SIG-M5 (cell line): Measurements from ENCODE around the gene IL37.

Experiments
- DNase-seq: peaks from one replicate; lab custom pipeline; 2025; lab: John Stamatoyannopoulos, UW

Gene IL37

GRCh38 chr2:112910865-112911264 lies at the start of gene IL37:
TSS of gene IL37 (plus strand) at chr2:112911165. CDS start at chr2:112913013, 1,848 bp downstream.
- no peak for DNase-seq

DNA sequence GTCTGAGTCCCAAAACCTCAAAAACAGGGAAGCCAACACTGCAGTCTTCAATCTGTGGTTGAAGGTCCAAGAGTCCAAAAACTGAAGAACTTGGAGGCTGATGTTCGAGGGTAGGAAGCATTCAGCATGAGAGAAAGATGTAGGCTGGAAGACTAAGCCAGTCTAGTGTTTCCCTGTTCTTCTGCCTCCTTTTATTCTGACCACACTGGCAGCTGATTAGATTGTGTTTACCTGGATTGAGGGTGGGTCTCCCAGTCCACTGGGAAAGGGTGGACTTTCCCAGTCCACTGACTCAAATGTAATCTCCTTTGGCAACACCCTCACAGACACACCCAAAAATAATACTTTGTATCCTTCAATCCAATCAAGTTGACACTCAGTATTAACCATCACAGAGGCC lies 46.9 kb upstream of the IL37 start:
- DNase-seq: no peak

DNA sequence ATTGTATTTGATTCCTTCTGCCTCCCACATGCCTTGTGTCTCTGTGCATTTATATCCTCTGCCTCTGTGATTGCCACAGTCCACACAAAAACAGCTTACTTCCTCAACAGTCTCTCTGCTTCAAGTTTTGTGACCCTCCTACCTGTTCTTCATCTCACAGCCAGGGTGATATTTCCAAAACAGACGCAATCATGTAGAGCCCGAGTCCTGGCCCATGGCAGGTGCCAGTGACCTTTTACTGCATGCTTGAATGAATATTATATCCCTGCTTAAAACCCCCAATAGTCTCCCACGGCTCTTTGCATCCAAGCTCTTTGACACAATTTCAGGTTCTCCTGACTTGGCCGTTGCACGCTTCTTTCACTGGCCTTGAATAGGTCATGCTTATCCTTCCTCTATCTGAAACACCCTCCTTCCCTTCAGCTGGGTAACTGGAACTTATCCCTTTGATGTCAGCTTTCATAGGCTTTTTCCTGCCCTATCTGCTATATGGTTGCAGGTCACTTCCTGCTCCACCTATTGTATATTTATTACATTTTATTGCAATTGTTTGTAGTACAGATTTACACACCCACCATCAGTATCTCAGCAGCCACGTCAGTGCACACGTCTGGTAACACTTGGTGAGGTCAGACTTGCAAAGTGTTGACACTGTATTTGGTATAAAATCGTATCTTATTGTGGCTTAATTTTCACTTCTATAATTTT lies 44.7 kb upstream of the IL37 start:
- DNase-seq: no peak

- no peak for DNase-seq
These were observed 43.0 kb upstream of the IL37 start for GRCh38 chr2:112867701-112868631.

DNA sequence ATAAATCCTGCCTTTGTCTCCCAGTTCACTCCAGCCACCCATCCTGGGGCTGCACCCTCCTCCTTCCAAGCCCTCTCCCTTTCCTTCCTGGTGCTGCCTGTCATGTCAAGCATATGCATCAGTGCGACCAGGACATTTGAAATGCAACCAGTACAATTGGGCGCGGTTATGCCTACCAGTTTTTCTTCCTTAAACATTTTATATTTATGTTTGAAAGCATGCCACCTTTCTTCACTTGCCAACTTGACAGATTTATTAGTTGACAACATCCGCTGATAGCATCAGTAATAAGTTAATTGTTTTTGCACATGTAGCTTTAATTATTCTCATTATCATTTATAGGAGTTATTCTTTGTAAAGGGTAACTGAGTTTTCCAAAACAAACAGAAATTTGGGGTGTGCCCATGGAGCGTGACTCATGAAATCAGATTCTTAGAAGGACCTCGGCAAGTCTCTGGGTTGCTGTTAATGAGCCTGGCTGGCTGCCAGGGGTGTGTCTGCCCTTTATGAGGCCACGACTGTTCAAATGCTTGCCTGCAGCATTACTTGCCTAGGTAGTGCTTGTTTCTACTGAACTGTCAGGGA lies 41.6 kb upstream of the IL37 start:
- DNase-seq: no peak

DNA sequence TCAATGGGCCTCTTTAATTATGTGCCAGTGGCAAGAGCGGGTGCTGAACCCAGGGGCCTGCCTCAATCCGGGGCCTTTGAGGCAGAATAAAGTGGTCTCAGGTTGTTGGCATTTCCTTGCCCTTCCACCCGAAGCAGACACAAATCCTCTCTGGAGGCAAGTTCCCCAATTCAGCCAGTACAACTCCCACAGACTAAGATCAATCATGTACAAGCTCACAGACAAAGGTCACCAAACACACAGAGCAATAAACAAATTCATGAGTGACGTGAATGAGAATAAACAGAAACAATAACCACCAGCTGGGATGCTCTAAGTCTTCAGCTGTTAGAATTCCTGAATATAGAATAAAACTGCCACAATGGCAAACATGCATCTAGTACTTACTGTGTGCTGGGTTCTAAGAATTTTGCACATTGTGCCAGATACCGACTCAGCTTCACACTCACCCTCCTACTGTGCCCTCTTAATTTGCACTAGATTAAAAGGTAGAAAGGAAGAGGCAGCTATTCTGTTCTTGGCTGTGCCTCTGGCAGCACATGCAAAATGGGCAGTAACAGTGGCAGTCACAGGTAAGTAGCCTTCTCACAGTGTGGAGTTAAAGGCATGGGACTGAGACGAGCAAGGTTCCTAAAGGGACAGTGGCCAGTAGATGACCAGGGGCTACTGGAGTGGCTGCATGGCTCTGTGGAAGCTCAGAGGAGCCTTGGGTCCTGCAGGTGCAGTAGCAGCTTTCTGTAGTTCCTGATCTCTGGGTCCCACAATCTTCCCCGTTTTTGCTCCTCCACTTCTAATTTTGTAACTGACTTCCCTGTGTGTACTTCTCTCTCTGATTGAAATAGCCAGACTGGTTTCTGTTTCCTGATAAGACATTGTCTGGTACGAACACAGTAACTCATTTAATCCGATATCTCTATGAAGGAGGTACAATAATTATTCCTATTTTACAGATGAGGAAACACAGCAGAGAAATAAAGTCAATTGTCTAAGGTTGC lies 39.8 kb upstream of the IL37 start:
- no peak for DNase-seq

DNA sequence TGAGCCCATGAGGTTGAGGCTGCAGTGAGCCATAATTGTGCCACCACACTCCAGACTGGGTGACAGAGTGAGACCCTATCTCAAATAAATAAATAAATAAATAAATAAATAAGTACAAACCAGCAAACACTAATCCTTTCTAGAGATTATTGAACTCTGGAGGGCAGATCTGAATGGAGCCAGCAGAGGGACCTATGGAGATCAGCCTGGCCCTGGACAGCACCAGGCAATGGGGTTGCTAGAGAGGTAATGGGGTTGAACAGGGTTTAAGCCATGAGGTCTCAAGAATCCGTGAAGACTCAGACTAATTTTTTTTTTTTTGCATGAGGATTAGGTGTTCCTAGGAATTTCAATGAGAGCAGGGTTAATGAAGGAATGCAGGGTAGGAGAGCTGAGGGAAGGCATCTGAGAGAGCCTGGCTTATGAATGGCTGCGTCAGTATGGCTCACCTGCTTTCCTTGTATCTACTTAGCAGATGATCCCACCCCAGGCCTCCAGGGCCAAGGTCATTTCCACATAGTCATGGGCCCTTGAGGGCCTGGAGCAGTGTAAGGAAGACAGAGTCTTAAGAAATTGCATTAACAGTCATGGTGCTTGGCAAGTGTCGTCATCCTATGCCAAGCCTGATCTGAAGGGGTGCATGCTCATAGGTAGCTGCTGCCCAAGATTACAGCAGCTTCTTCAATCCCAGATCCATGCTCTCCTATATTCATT lies 34.6 kb upstream of the IL37 start:
- no peak for DNase-seq

DNA sequence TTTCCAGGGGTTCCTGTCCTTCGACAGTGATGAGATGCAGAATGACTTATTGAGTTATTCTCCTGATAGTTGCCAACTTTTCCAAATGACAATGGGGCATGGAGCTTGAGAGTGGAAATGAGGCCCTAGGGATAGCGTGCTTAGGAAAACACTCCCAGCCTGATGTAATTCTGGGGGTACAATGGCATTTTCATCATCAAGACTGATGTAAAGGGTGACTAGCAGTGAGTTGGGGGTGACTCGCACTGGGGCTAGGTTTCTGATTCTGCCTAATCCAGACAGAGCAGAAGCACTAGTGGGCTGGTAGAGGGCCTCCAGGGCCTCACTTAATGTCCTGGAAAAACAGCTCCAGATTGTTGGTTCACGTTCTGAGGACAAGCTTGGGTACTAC lies 34.0 kb upstream of the IL37 start:
- DNase-seq: no peak

DNA sequence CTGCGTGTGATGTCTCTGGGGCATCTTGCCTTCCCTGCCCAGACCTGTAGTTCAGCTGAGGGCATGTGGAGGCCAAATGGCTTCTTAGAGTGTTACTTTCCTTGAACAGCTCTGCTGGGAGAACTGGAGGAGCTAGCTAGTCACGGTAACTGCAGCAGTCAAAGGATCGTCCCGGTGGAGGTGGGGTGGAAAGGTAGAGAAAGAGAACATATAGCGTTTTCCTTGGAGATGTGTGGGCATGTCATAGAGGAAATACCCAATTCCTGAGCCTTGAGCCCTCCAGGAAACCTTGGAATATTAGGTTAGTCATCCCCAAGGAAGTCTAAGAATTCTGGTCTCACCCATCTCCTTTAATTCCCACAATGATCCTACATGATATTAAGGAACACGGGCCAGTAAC lies 33.5 kb upstream of the IL37 start:
- no peak for DNase-seq

- DNase-seq: no peak
These were observed 31.4 kb upstream of the IL37 start for GRCh38 chr2:112879491-112880041.

DNA sequence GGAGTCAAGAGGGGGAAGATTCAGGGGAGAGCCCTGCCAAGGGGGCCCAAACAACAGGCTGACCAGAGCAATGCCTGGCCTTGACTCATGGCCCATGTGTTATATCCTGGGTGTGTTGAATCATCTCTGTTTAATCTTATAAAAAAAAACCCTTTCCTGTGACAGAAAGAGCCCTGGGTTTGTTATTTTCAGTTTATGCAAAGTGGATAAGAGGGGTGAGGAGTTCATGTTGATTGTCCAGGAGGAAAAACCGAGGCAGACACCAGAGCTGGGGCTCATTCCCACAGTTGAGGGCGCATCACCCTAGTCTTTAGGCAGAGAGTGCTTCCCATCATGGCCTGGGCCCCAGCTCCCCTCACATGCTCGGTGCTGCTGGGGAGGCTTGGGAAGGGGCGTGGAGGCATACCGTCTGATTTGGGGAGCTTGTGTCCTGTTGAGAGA lies 30.9 kb upstream of the IL37 start:
- no peak for DNase-seq

DNA sequence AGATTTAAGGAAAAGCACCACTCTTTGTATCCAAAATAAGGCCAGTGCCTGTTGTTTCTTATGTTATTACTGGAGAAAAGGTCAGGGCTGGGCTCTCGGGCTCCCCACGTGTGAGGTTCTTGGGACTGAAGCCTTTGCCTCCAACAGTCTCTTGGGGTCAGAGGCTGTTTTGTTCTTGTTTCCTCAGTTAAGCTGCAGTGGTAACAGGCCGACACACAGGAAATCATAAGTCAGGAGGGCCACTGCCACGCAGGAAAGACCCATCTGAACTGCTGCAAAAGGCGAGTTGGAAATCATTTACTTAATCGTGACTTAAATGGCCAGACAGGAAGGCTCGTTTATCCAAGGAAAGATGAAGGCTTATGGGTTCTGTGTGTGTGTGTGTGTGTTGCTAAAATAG lies 30.3 kb upstream of the IL37 start:
- DNase-seq: no peak

- DNase-seq: peak; percentile 65
These were observed 29.6 kb upstream of the IL37 start for GRCh38 chr2:112881217-112881985.

GRCh38 chr2:112883669-112884068 lies 27.3 kb upstream of the IL37 start:
- no peak for DNase-seq

GRCh38 chr2:112884869-112885505 lies 26.0 kb upstream of the IL37 start:
- DNase-seq: no peak

DNA sequence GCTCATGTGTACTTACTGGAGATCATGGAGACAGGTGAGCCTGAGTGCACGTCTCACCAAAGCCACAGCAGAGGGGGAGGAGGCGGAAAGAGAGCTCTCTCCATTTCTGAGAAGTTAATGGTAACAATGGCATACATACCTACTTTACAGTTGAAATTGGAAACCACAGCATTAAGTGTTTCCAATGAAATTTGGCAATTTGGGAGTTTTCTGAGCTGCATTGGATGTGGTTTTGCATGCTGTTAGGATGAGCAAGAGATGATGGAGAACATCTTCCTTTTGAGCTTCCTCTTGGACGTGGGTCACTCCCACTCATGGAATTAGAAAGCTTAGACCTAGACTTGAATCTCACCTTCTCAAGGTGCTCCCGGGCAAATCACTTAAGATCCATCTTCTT lies 25.5 kb upstream of the IL37 start:
- DNase-seq: no peak

DNA sequence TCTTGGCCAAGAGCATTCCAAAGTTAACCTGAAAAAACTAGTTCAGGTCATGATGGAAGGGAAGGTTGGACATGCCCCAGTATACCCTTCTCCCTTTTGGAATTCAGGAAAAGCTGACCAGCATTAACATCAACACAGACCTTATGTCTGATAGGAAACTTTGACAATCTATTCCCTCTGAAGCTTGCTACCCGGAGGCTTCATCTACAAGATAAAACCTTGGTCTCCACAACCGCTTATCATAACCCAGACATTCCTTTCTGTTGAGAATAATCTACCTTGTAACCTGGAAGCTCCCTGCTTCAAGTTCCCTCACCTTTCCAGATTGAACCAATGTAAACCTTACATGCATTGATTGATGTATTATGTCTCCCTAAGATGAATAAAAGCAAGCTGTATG lies 24.7 kb upstream of the IL37 start:
- no peak for DNase-seq

DNA sequence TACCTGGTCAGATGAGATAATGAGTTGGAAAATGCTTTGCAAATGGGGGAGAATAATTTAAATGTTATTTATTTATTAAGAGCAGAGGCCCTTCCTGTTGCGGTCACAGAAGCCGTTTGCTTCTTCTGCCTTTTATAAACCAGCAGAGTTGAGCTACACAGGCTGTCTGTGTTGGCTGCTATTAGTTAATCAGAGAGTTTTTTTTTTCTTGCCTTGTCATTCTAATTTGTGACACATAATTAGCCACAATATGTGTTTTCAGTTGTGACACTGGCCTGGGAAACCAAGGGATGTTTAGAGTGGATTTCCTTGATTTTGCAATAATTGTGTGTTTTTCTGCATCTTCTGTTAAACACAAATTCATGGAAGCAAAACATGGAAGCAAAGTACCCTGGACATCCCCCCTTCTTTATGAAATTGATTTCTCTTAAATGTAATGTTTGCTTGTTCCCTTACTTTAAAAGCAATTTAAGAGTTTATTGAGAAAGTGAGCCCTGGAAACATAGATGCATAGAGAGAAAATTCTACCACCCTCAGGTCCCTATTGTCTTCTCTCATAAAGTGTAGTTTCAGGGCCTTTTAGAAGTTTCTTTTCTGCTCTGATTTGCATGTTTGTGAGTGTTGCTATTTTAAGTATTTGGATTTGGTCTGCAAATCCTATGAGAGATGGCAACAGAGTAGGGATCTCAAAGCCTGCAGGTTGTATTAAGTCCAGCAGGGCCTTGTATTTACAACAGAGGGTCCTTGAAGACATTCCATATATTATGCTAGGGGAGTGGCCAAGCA lies 22.8 kb upstream of the IL37 start:
- DNase-seq: no peak

DNA sequence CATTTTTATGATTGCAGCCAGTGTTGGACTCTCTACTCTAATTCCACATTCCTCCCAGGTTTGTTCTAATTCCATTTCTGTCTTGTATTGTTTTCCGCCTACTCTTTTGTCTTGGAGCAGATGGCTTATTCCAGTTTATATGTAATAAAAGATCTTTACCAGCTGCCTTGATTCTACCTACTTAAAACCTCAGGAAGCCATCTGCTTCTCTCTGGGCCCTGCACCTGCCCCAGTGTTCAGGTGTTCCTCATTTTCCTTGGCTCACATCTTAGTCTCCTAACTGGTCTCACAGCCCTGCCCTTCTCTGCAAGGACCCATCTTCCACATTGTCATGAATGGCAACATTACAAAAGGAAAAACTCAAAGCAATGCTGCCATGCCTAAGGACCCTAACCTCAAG lies 21.0 kb upstream of the IL37 start:
- no peak for DNase-seq
